HG02759 (cell line): ENCODE results near the gene RAD51B.
"Not testable (repeated sequence)": the region's sequence is repeated elsewhere in the genome, so short reads cannot be mapped to it uniquely, and the experiment has no call there.

ENCODE experiments used
- ATAC-seq: cut with Tn5 transposase; IDR thresholded peaks from one replicate; pipeline ENCODE4 v1.9.1; 2021; ENCODE audit warnings: mild to moderate bottlenecking, moderate library complexity; ENCODE audit not compliant: unreplicated experiment

RAD51B gene

GRCh38 chr14:68652433-68652690 lies 832.8 kb downstream of the RAD51B start:
- ATAC-seq = no peak

- ATAC-seq = no peak
Observed at GRCh38 chr14:68653108-68653507, 833.5 kb downstream of the RAD51B start.

DNA sequence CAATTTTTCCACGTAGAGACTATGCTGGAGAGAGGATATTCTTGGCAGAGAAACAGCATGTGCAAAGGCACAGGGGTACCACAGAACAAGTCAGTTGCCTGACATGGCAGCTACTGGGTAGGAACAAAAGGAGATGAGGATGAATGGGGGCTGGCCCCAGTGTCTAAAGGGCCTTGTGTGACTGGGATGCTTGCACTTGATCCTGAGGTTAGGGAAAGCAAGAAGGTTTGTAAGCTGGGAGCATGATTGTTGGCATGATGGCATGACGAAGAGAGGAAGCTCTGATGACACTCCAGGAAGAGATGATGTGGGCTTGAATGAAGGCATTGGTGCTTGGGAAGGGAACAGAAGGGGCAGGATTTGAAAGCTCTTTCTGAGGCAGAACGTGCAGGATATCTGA lies 834.2 kb downstream of the RAD51B start:
- no peak for ATAC-seq

GRCh38 chr14:68654471-68654941 lies 834.9 kb downstream of the RAD51B start:
- no peak for ATAC-seq

- no peak for ATAC-seq
Observed at GRCh38 chr14:68655021-68655831, 835.6 kb downstream of the RAD51B start.

DNA sequence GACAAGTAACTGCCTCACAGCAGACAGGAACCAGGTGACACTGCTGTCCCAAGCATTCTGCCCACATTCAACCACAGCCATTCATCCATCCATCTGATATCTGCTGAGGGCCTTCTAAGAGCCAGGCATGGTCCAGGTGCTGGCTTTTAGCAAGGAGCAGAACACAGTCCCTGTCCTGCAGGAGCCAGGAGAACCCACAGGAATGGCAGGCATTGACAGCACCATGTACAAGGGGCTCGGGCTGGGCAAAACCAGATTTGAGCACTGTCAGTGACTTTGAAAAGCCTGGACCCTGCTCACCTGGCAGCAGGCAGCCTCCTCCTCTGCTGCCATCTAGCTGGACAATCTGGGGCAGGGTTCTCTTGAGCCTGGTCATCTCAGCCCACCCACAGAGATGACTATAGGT lies 836.3 kb downstream of the RAD51B start:
- no peak for ATAC-seq

- no peak for ATAC-seq
Observed at GRCh38 chr14:68656452-68656851, 836.9 kb downstream of the RAD51B start.

GRCh38 chr14:68657300-68658028 lies 837.9 kb downstream of the RAD51B start:
- ATAC-seq = no peak

- no peak for ATAC-seq
Observed at GRCh38 chr14:68658029-68658509, 838.5 kb downstream of the RAD51B start.

DNA sequence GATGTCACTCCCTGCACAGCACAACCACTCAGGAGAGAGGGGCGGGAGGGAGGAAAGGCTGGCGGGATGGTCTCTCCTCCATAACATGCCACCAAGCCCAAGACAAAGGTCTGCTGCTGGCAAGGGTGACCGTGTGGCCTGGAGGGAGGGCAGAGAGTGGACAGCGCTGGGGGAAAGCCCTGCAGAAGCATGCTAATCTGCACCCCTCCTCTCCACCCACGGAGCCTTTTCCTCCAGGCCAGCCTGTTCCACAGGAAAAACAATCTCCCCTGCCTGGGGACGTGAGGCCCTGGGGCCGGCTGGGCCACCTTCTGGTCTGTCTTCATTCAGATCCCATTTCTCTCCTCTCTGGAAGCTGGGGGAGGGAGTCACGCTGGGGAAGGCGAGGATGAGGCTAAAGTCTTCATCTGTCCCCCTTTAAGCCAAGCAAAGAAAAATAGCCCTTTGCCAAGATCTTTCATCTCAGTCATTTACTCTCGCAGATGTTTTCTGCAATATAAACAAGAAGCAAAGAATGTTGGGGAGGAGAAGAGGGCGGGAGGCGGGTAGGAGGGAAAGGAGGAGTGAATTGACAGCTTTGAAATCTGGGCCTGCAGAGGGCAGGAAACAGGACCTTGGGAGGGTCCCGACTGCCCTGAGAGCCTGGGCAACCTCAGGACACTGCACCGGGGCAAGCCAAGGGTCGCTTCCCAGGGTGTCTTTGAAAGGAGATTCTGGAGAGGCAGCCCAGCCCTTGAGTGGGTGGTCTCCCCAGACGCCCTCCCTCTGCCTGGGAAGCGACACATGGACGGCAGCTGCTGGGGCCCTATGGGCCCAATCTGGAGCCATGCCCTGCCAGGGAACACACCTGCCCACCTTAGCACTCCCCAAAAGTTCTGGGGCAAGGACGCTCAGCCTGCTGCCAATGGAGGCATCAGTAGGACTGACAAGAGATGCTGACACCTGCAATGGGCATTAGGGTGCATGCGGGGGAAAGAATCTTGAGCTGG lies 839.7 kb downstream of the RAD51B start:
- no peak for ATAC-seq

DNA sequence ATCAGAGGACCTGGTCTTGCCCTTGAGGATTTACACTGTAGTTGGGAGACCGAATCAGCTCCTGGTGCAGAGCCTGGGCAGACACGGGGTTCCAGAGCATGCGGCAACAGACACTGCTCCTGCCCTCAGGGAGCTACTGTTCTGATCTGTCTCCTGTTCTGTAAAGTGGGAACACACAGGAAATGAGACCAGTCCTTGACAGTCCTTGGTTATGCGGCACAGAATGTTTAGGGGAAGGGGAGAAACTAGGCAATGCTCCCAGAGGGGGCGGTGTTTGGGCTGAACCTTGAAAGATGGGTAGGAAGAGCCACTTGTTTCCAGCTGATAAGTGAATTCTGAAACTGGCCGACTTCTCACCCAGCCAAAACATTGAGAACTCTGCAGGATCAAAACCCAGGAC lies 840.9 kb downstream of the RAD51B start:
- ATAC-seq = no peak

DNA sequence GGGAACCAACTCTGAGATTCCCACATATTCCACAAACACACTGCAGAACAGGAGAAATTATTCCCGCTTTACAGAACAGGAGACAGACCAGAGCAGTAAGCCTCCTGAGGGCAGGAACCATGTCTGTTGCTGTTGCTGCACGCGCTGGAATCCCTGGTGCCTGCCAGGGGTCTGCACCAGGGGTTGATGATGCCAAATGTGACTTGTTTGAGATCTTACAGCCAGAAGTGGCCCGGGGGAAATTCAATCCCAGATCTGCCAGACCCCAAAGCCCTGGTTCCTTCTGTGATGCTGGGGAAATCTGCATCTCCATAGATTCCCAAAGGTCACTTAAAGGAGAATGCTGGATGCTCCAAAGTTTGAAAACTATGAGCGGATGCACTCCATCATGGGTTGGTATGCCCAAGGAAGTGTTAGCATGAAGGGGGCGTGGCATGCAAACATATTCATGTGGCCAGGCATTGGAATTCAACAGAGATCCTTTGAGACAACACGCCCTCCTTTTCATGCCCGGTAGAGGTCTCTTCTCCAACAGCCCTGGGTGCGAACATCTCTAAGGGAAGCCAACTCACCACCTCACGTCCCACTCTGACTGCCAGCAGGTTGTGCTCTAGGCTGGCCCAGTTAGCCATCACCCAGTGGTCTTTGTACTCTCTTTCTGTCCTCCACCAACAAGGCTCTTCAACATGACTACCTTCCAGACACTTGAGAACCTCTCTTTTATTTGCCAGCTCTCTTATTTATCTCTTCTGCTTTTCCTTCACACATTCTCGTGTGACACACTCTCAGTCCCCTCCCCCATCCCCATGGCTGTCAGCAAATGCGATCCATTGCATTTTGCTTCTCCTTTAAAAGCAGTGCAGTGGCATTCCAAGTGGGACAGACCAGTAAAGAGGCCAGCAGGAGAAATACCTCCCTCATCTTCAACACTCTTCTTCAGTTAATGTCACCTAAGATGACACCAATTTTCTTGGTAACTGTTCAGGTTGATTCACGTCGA lies 841.9 kb downstream of the RAD51B start:
- no peak for ATAC-seq

- no peak for ATAC-seq
Observed at GRCh38 chr14:68662392-68662791, 842.8 kb downstream of the RAD51B start.

- not testable (repeated sequence) for ATAC-seq
Observed at GRCh38 chr14:68662826-68663225, 843.2 kb downstream of the RAD51B start.

DNA sequence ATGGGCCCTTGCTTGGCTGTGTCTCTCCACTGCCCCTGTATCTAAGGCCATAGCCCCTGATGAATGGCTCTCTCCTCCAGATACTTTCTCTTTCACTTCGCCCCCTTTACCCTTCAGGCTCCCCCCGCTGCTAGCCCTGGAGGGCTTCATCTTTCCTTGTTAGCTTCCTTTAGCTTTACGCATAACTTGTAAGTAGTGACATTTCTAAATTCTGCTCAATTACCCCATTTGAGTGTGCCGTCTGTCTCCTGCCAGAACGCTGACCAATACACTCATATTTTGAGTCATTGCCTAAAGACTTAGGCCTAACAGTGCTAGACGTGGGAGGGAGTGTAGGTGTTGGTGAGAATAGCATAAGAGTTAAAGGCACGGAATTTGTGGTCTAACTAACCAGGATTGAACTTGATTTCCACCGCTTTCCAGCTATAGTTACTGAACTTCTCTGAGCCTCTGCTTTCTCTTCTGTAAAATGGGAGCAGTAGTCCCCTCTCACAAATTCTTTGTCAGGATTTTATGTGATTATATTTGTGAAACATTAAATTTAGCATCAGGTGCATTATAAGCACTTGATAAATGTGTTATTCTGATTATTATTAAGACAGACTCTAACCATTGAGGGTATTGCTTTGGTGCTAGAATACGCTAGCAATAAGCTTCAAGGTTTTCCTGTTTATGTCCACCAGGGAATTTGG lies 844.0 kb downstream of the RAD51B start:
- peak; percentile 88 for ATAC-seq

DNA sequence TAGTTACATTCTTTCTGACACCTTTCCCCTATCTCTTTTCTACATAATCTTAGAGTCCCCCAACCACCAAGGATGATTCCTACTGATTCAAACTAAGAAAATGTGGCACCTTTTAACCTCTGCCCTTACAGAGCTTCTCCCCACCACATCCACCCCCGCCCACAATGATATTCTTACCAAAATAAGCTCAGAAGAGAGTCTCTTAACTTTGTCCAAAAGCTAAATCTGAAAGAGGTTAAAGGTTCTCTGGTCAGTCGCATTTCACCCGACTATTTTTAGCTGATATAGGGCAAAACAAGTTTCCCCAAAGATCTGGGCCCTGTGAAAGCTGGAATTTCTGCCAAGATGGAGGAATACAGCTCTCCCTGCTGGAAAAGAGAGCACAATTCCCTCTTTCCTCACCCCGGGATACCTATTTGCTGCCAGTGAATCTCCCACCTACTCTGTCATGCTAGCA lies 844.7 kb downstream of the RAD51B start:
- no peak for ATAC-seq

DNA sequence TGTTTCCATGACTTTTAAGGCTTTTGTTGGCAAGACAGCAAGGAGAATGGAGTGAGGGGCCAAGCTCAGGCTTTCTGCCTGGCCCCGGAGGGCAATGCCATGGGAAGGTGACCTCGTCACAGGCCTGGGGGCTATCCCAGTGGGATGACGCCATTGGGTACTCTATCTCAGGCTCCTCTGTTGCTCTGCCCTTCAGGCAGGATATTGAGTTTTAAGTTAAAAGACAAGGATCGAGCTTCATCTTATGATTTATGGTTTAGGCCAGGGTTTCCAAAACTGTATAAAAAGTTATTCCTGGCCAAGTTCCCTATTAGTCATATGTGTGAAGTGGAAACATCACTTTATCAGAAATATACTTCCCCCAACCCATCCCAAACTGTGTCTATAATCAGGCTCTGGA lies 845.6 kb downstream of the RAD51B start:
- no peak for ATAC-seq

DNA sequence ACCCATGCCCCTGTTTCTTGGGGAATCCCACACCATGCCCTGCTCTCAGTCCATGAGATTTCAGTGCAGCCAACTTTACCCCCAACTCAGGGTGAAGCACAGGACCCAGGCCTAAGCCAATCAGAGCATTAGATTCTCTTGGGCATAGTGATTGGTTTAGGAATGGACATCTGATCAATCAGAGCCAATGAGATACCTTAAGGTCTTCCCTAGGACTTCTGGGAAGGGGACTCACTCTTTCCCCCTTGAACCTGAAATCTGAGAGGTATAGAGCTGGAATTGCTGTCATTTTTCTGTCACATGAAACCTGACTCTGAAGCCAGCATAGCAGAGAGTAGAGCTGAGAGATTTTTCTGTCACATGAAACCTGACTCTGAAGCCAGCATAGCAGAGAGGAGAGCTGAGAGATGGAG lies 846.2 kb downstream of the RAD51B start:
- no peak for ATAC-seq

GRCh38 chr14:68666236-68666635 lies 846.7 kb downstream of the RAD51B start:
- ATAC-seq = no peak
